Neural cell (in vitro differentiated cells): Measurements from ENCODE around the gene PBX4. TPM values are rescaled to one million over a fixed set of nuclear protein-coding genes. Genes with fewer than 3 reads are reported as not detected.

Source experiments
- H2AFZ ChIP-seq: fragments of 200-600, 300-800 bp; sonication (generic), shearing (Covaris generic); 2 replicates; pipeline ENCODE4 v1.6.0; 2014; ENCODE audit warnings: low read depth, mild to moderate bottlenecking, antibody characterized with exemption, low read length, moderate library complexity
- H3F3A ChIP-seq: fragments of 200-600 bp; shearing (Covaris generic); 2 replicates; pipeline ENCODE4 v1.6.1; 2016; ENCODE audit warnings: mild to moderate bottlenecking, moderate library complexity, mixed read lengths, antibody characterized with exemption, low read length; ENCODE audit not compliant: insufficient read depth, poor library complexity, severe bottlenecking
- H3K27ac ChIP-seq: fragments of 200-600, 300-800 bp; sonication (generic), shearing (Covaris generic); 2 replicates; pipeline ENCODE4 v1.5.1; 2014; ENCODE audit warnings: mild to moderate bottlenecking, low read length, moderate library complexity
- H3K27me3 ChIP-seq: fragments of 300-800, 200-600 bp; sonication (generic), shearing (Covaris generic); 2 replicates; pipeline ENCODE4 v1.6.0; 2014; ENCODE audit warnings: mild to moderate bottlenecking, low read depth, low read length, moderate library complexity; ENCODE audit not compliant: insufficient read depth
- H3K36me3 ChIP-seq: fragments of 300-800, 200-600 bp; sonication (generic), shearing (Covaris generic); 2 replicates; pipeline ENCODE4 v1.5.1; 2014; ENCODE audit warnings: mild to moderate bottlenecking, antibody characterized with exemption, low read length, moderate library complexity; ENCODE audit not compliant: insufficient read depth
- H3K4me2 ChIP-seq: fragments of 300-800, 200-600 bp; sonication (generic), shearing (Covaris generic); 2 replicates; pipeline ENCODE4 v1.6.0; 2014; ENCODE audit warnings: mild to moderate bottlenecking, low read length
- H3K4me3 ChIP-seq: fragments of 300-800, 200-600 bp; sonication (generic), shearing (Covaris generic); 2 replicates; pipeline ENCODE4 v1.5.1; 2014; ENCODE audit warnings: mild to moderate bottlenecking, low read length, moderate library complexity
- H3K79me2 ChIP-seq: fragments of 200-600 bp; shearing (Covaris generic); replicated peaks from 2 replicates; pipeline ENCODE4 v1.6.0; 2014; ENCODE audit warnings: mild to moderate bottlenecking, low read length, moderate library complexity; ENCODE audit not compliant: insufficient read depth
- H3K9ac ChIP-seq: fragments of 300-800, 200-600 bp; sonication (generic), shearing (Covaris generic); 2 replicates; pipeline ENCODE4 v1.6.1; 2016; ENCODE audit warnings: mild to moderate bottlenecking, low read length, mixed read lengths
- H3K9me2 ChIP-seq: fragments of 200-600 bp; shearing (Covaris generic); 2 replicates; pipeline ENCODE4 v1.6.1; 2016; ENCODE audit warnings: mild to moderate bottlenecking, low read length, mixed read lengths; ENCODE audit not compliant: insufficient read depth
- H3K9me3 ChIP-seq: fragments of 200-600, 300-800 bp; sonication (generic), shearing (Covaris generic); 2 replicates; pipeline ENCODE4 v1.6.1; 2016; ENCODE audit warnings: mild to moderate bottlenecking, mixed run types, low read length, moderate library complexity, mixed read lengths
- H4K20me1 ChIP-seq: fragments of 200-600 bp; shearing (Covaris generic); 2 replicates; pipeline ENCODE4 v1.6.1; 2016; ENCODE audit warnings: mild to moderate bottlenecking, mixed run types; ENCODE audit not compliant: insufficient read depth
- CTCF ChIP-seq: fragments of 450-650 bp; IDR thresholded peaks from 2 replicates; pipeline ENCODE4 v1.5.1; 2014; ENCODE audit warnings: antibody characterized with exemption, mild to moderate bottlenecking, moderate library complexity; ENCODE audit not compliant: poor library complexity, severe bottlenecking
- EP300 ChIP-seq: fragments of 450-650 bp; conservative IDR thresholded peaks from 2 replicates; pipeline ENCODE4 v1.6.1; 2014; ENCODE audit warnings: antibody characterized with exemption, mild to moderate bottlenecking, moderate library complexity; ENCODE audit not compliant: poor library complexity, severe bottlenecking
- EZH2 ChIP-seq: fragments of 200-600, 300-800 bp; shearing (Covaris generic), sonication (generic); IDR thresholded peaks from 2 replicates; pipeline ENCODE4 v1.6.1; 2014; ENCODE audit warnings: antibody characterized with exemption, low read length, borderline replicate concordance, mild to moderate bottlenecking; ENCODE audit not compliant: insufficient read depth, poor library complexity, severe bottlenecking
- MXI1 ChIP-seq: fragments of 450-650 bp; conservative IDR thresholded peaks from 2 replicates; pipeline ENCODE4 v1.6.1; 2014; ENCODE audit warnings: antibody characterized with exemption, mild to moderate bottlenecking; ENCODE audit not compliant: poor library complexity, severe bottlenecking
- POLR2AphosphoS5 ChIP-seq: IDR thresholded peaks from 2 replicates; pipeline ENCODE4 v1.6.1; 2012
- RAD21 ChIP-seq: fragments of 450-650 bp; conservative IDR thresholded peaks from 2 replicates; pipeline ENCODE4 v1.6.1; 2014; ENCODE audit warnings: antibody characterized with exemption, mild to moderate bottlenecking, moderate library complexity
- REST ChIP-seq: IDR thresholded peaks from 2 replicates; pipeline ENCODE4 v1.6.1; 2012; ENCODE audit warnings: borderline replicate concordance
- SMC3 ChIP-seq: fragments of 450-650 bp; conservative IDR thresholded peaks from 2 replicates; pipeline ENCODE4 v1.6.1; 2014; ENCODE audit warnings: antibody characterized with exemption, mild to moderate bottlenecking, moderate library complexity; ENCODE audit not compliant: poor library complexity
- TAF1 ChIP-seq: IDR thresholded peaks from 2 replicates; pipeline ENCODE4 v1.6.1; 2012; ENCODE audit warnings: low read depth
- polyA plus RNA-seq: library from polyadenylated mRNA; depleted of rRNA; stranded (reverse); fragments of >200 nt; gene quantifications from 2 replicates; pipeline ENCODE4 v1.2.3, GENCODE V29; 2014

PBX4 gene
- polyA plus RNA-seq, 1 donor from 2014 or later = 7.5 TPM

GRCh38 chr19:19582471-19582870 lies 36.0 kb downstream of the PBX4 start:
- no peak overlapping the region for H3K27ac ChIP-seq
- TF ChIP-seq EZH2 = no peak

GRCh38 chr19:19581391-19581790 lies 37.1 kb downstream of the PBX4 start:
- Histone ChIP-seq H3K4me3 (no peak overlapping the region), H3F3A (no peaks in the 10 kb centered on the region), H4K20me1 (no peaks in the 10 kb centered on the region), H2AFZ (no peak overlapping the region), H3K9me2 (no peaks in the 10 kb centered on the region), H3K27me3 (no peaks in the 10 kb centered on the region), H3K9me3 (no peaks in the 10 kb centered on the region), H3K36me3 (no peaks in the 10 kb centered on the region), H3K27ac (no peak overlapping the region), H3K79me2 (no peaks in the 10 kb centered on the region), H3K4me2 (no peak overlapping the region), H3K9ac (no peak overlapping the region)
- no peak for TF ChIP-seq MXI1

More at GRCh38 chr19:19582471-19582870, 36.0 kb downstream of the PBX4 start:
- Histone ChIP-seq H3K4me2 (no peak overlapping the region), H3K36me3 (no peaks in the 10 kb centered on the region), H3K9ac (no peak overlapping the region), H3K27me3 (no peaks in the 10 kb centered on the region), H3K4me3 (no peak overlapping the region), H3K79me2 (no peaks in the 10 kb centered on the region), H4K20me1 (no peaks in the 10 kb centered on the region), H3F3A (no peaks in the 10 kb centered on the region), H3K9me3 (no peaks in the 10 kb centered on the region), H3K9me2 (no peaks in the 10 kb centered on the region), H2AFZ (no peak overlapping the region)

DNA sequence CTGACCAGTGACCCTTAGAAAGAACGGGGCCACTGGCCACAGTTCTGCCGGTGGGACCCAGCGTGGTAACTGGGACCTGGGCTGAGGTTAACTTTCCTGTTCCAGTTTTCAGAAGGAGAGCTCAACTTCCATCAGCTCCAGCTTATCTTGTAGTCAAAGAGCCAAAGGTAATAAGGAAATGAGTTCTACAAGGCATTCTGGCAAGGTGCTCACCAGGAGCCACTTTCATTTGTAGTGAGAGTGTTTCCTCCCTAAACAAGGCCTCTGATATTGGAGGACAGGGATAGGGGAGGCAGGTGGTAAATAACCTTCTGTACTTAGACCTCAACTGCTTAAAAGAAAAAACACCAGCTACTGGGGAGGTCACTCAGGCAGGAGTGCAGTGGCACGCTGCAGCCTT lies 38.1 kb downstream of the PBX4 start:
- Histone ChIP-seq H3K9ac (no peak overlapping the region), H3K36me3 (no peaks in the 10 kb centered on the region), H3K4me2 (no peak overlapping the region), H4K20me1 (no peaks in the 10 kb centered on the region), H3K79me2 (no peaks in the 10 kb centered on the region), H3K9me2 (no peaks in the 10 kb centered on the region), H3F3A (no peaks in the 10 kb centered on the region), H3K9me3 (no peaks in the 10 kb centered on the region), H2AFZ (no peak overlapping the region), H3K27me3 (no peaks in the 10 kb centered on the region), H3K27ac (no peak overlapping the region), H3K4me3 (no peak overlapping the region)
- no peak for TF ChIP-seq EZH2
- TF ChIP-seq MXI1 = no peak
- TF ChIP-seq TAF1 = no peak
- TF ChIP-seq POLR2AphosphoS5 = no peak
- no peak for TF ChIP-seq REST
- no peak for TF ChIP-seq EP300
- no peak for TF ChIP-seq CTCF
- TF ChIP-seq SMC3 = no peak
- no peak for TF ChIP-seq RAD21
